ENCODE data around the gene SBNO1.
"Not testable (repeated sequence)": the region's sequence is repeated elsewhere in the genome, so short reads cannot be mapped to it uniquely, and the experiment has no call there.

SBNO1 gene

DNA sequence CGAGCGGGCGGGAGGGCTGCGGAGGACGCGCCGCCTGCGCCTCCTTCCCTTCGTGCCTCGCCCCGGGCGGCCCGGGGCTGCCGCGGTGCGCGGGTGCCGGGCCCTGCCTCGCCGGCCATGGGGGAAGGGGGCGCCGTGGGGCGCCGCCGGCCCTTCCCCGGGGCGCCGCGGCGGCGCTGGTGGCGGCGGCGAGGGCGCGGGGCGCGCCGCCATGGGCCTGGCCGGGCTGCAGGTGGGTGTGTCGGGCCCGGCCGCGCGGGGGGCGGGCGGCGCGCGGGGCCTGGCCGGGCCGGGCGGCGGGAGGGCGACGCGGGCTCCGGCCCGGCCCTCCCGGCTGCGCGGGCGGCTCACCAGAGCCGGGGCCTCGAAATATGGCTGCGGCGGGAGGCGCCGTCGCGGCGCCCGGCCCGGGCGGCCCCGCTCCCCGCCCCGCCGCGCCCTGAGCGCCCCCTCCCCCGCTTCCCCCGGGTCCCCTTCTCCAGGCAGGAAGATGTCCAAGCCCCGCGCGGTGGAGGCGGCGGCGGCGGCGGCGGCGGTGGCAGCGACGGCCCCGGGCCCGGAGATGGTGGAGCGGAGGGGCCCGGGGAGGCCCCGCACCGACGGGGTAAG, 24.4 kb upstream of the SBNO1 start:
- no peak for DNase-seq (ENCODE audit: low read depth in 2 of 2)

DNA sequence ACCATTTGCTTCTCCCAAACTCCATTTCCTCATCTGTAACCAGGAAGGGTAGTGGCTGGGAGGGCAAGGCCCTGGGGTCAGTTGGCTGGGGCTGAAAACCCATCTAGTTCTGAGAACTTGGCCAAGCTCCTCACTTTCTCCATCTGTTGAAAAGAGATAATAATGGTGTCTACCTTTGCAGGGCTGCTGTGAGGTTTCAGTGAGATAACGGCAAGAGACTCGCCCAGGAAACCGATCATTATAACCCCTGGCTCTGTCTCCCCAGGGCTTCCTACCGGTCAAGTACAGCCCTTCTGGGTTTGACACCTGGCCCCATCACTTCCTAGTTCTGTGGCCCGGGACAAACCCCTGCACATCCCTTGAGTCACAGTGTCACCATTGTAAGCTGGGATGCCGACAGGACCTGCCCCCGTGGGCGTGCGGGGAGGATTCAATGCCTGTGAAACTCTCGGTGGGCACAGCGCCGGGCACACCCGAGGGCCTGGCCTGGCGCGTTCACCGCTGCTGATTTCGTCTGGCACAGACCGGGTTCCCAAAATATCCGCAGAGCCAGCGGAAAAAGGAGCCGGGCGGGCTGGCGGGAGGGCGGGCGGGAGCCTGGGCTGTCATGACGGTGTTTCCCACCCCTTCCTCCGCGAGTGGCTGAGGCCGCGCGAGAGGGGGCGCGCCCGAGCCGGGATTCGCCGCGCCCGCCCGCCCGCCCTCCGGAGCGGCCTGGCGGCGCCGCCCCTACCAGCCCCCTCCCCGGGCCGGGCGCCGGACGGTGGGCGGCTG, 23.7 kb upstream of the SBNO1 start:
- DNase-seq (ENCODE audit: low read depth in 2 of 2): peak; percentile 66 to 71

DNA sequence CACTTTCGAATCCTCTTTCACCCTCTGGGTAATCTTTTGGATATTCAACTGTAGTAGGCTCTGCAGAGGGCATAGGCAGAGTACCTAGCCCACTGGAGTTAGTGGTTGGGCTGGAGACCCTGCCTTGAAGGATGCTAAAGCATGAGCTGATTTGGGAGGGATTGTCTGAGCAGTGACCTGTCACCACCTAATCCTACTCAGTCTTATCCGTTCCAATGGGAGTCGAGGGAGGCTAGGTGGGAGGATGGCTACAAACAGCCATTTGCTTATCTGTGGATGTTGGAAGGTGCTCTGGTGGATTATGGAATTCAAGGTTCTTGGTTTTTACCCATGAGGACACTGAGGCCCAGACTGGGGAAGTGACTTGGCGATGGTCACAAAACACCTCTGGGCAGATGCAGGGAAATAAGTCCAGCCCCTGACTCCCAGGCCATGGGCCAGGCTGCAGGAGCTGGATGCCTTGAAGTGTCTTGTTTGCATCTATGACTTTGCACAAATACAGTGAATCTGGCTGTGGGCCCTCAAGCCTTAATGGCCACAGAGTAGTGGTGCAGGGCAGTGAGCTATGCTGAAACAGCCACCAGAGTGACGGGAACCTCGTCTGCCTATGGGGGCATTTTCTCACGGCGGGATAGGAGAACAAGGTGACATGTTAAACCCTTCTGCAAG, 23.0 kb upstream of the SBNO1 start:
- DNase-seq (ENCODE audit: low read depth in 2 of 2): no peak

DNA sequence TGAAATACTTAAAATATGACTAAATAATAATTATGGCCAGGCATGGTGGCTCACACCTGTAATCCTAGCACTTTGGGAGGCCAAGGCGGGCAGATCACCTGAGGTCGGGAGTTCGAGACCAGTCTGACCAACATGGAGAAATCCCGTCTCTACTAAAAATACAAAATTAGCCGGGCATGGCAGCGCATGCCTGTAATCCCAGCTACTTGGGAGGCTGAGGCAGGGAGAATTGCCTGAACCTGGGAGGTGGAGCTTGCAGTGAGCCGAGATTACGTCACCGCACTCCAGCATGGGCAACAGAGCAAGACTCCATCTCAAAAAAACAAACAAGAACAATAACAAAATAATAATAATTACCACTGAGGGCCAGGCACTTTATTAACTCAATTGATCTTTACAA, 20.9 kb upstream of the SBNO1 start:
- not testable (repeated sequence) for DNase-seq (ENCODE audit: low read depth in 2 of 2)

DNA sequence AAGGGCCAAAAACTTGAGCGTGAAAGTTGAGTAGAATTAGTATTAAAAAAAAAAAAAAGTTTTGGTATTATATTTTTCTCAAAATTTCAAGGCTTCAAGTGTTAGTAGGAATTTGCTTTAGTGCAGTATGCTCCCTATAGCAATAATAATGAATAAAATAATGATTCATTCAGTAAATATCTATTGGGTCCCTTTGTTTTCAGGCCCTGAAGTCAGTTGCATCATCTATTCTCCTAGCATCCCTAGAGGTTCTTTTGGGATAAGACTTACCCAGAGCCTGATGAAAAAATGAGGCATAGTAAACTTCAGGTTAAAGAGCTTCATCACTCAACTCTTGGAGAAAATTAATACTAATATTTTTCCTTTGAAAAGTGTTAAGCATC, 20.3 kb upstream of the SBNO1 start:
- no peak for DNase-seq (ENCODE audit: low read depth in 2 of 2)

DNA sequence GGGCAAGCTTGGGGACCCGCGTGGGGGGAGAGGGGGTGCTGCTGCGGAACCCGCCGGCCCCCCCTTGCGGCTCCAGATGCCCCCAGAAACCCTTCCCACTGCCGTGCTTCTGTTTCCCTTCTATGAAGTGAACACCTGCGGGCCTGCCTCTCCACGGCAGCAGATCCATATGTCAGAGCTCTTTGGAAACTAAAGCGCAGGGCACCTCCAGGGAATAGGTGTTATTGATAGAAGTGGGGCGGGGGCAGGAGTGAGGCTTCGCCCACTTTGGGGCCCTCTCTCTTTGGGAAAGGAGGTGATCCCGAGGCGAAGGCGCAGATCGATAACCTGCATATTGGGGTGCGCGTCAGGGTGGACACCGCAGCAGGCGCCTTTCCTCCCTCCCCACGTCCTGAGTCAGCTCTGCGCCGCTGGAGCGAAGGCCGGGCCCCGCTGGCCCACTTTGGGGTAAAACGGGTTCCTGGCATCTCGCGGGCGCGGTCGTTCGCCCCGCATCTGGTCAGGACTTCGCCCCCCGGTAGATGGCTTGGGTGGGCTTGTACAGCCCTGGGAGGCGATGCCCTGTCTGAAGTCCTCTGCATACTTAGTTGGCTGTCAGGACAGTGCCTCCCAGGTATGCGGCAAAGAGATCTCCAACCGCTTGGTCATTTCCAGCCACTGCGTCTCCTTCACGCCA, 19.8 kb upstream of the SBNO1 start:
- DNase-seq (ENCODE audit: low read depth in 2 of 2): peak; percentile 2 to 20

DNA sequence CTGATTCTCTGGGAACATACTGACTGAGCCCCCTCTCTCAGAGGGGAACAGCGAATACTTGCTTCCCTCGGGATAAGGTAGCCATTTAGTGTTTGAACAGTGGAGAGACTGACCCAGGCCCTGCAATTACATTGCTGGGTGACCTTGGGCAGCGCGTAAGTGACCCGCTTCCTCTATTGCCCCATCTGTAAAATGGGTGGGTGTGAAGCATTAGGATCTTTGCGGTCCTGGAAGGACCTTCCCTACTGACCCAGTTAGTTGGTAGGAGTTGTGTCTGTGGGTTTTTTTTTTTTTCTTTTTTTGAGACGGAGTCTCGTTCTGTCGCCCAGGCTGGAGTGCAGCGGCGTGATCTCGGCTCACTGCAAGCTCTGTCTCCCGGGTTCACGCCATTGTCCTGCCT, 18.0 kb upstream of the SBNO1 start:
- no peak for DNase-seq (ENCODE audit: low read depth in 2 of 2)

DNA sequence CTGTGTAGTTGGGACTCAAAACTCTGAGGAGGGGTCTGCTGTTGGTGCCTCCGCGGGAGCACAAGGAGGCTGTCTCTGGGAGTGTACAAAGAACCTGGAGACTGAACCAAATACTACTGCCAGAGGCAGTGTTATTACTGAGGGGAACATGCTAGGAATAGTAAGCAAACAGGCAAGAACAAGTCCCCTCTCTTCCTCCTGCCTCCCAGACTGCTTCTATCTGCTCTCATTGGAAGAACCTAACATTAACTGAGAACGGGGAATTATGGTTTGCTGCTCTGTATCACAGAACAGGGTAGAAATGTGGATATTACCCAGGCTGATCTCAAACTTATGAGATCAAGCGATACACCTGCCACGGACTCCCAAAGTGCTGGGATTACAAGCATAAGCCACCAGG, 14.7 kb upstream of the SBNO1 start:
- no peak for DNase-seq (ENCODE audit: low read depth in 2 of 2)

DNA sequence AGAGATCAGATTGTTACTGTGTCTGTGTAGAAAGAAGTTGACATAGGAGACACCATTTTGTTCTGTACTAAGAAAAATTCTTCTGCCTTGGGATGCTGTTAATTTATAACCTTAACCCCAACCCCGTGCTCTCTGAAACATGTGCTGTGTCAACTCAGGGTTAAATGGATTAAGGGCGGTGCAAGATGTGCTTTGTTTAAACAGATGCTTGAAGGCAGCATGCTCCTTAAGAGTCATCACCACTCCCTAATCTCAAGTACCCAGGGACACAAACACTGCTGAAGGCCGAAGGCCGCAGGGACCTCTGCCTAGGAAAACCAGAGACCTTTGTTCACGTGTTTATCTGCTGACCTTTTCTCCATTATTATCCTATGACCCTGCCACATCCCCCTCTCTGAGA, 7.8 kb upstream of the SBNO1 start:
- not testable (repeated sequence) for DNase-seq (ENCODE audit: low read depth in 2 of 2)

DNA sequence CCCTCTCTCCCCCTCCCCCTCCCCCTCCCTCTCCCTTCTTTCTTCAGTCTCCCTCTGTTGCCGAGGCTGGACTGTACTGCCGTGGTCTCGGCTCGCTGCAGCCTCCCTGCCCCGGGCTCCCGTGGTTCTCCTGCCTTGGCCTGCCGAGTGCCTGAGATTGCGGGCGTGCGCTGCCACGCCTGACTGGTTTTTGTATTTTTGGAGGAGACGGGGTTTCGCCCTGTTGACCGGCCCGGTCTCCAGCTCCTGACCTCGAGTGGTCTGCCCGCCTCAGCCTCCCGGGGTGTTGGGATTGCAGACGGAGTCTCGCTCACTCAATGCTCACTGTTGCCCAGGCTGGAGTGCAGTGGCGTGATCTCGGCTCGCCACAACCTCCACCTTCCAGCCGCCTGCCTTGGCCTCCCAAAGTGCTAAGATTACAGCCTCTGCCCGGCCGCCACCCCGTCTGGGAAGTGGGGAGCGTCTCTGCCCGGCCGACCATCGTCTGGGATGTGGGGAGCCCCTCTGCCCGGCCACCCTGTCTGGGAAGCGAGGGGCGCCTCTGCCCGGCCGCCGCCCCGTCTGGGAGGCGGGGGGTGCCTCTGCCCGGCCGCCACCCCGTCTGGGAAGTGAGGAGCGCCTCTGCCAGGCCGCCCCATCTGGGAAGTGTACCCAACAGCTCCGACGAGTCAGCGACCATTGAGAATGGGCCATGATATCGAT, 7.2 kb upstream of the SBNO1 start:
- not testable (repeated sequence) for DNase-seq (ENCODE audit: low read depth in 2 of 2)

DNA sequence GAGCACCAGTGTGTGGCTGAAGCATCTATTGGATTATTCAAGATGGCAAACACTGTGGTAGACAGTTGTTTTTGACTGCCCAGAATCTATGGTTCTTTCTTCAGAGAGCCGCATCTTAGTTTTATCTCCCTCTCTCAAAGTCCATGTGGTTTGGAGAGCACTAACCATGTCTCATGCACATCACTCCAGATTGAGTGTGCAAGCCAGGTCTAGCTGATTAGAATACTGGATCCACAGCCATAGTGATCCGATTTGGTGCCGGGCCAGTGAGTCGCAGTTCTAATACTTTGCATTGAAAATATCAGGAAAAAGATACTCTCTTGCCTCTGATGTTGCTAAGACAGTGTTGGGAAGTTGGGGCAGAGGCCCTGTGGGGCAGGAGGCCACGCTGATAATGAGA, 4.6 kb upstream of the SBNO1 start:
- no peak for DNase-seq (ENCODE audit: low read depth in 2 of 2)

DNA sequence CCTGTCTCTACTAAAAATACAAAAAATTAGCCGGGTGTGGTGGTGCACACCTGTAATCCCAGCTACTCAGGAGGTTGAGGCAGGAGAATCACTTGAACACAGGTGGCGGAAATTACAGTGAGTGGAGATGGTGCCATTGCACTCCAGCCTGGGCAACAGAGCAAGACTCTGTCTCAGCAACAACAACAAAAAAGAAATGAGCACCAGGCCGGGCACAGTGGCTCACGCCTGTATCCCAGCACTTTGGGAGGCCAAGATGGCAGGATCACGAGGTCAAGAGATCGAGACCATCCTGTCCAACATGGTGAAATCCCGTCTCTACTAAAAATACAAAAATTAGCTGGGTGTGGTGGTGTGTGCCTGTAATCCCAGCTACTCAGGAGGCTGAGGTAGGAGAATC, 3.8 kb upstream of the SBNO1 start:
- DNase-seq (ENCODE audit: low read depth in 2 of 2): not testable (repeated sequence)

DNA sequence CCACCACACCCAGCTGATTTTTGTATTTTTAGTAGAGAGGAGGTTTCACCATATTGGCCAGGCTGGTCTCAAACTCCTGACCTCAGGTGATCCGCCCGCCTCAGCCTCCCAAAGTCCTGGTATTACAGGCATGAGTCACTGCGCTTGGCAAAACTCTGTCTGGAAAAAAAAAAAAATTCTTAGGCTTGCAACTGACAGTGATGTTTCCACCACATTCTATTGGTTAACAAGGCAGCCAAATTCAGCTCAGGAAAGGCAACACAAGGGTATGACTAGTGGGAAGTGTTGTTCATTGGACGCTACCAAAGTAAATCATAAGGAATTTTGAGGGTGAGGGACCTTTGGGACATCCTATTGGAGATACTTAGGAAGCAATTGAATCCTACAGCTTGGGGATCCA, 2.9 kb upstream of the SBNO1 start:
- DNase-seq (ENCODE audit: low read depth in 2 of 2): no peak

DNA sequence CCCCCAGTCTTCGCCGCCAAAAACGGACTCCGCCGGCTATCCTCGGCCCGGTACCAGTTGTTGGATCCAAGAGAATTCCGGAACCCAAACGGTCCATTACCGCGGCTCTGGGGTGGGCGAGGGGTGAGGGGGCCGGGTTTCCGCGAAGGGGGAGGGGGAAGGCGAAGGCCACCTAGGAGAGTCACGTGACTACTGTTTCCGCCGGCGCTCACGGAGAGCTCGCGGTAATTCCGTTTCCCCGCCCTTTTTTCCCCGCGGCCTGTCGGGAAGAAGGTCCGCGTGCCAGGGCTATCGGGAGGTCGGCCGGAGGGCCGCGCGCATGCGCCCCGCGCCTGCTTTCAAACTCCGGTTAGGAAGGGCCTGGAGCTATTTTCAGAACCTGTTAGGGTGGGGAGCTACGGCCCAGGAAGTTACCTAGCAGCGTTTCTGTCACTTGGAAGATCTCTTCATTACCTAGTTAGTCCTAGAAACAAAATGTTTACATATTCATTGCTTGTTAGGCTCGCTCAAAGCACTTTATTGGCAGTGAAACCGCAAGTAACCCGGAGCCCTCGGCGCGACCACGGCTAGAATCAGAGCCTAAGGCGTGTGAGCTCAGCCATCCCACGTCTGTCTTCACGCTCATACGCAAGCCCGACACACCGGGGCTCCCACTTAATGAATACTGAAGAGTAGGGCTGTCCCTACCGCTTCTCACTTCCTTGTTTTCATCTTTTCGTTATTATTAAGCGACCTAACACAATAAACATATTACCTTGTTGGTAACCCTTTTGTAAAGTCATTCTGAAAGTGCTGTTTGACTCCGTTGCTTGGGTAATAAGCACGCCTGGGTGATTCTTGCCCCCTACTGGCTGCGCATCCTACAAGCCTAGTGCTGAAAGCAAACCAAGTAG, 624 bp upstream of the SBNO1 start:
- peak; percentile 96 for DNase-seq (ENCODE audit: low read depth in 2 of 2)

DNA sequence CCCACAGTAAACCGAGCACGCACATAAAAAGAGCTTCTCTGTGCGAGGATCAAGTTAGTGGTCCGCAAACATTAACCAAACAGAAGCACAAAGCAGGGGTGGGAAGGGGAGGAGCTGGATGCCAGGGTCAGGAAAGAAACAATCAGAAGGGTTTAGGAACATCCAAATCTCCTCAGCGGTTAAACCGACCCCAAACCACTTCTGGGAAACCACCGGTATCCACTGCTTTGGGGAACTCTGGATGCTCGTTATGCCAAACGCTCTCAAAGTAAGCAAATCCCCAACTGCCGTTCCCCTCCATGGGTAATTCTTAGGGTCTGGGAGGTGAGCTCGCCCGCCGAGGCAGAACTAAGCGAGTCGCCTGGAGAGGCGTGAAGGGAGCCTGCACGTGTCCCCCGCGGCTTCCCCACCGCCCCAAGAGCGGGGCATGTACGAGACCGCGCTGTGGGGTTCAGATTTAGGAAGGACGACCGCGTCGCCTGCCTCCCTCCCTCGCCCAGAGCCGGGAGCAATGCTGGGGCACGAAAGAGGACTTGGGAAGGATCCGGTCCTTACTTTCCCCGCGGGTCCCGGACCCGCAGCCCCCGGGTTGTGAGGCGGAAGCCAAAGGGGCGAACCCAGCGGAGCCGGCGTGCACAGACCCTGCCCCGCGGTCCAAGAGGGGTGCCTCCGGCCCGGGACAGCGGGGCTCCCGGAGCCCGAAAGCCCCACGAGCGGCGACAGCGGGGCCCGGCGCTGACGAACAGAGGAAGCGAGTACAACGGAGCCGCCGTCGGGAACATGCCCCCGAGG, 711 bp downstream of the SBNO1 start:
- DNase-seq (ENCODE audit: low read depth in 2 of 2): peak; percentile 5 to 14

DNA sequence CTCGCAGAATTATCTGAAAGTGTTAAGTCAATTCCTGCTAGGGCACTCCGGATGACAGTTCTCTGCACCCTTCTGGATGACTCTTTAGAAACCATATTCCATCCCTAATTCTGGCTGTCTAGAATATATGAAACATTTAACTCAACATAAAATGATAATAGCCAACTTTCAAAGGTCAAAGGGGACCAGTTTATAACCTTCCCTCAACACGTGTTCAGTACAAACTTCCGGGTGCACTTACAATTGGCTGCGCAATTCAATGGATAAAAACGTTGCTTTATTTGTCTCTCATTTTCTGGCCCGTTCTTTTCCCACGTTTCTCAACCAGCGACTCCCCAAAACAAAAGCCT, 1.3 kb downstream of the SBNO1 start:
- no peak for DNase-seq (ENCODE audit: low read depth in 2 of 2)

DNA sequence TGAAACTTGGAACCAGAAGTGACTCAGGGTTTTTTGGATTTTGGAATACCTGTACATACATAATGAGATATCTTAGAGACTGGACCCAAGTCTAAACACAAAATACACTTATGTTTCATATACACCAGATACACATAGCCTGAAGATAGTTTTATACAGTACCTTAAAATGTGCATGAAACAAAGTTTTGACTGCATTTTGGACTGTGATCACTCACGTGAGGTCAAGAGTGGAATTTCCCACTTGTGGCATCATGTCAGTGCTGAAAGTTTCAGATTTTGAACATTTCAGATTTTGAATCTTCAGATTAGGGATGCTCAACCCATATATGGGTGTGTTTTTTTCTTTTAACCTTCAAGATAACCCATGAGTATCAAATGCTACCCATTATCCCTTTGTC, 6.6 kb downstream of the SBNO1 start:
- no peak for DNase-seq (ENCODE audit: low read depth in 2 of 2)

DNA sequence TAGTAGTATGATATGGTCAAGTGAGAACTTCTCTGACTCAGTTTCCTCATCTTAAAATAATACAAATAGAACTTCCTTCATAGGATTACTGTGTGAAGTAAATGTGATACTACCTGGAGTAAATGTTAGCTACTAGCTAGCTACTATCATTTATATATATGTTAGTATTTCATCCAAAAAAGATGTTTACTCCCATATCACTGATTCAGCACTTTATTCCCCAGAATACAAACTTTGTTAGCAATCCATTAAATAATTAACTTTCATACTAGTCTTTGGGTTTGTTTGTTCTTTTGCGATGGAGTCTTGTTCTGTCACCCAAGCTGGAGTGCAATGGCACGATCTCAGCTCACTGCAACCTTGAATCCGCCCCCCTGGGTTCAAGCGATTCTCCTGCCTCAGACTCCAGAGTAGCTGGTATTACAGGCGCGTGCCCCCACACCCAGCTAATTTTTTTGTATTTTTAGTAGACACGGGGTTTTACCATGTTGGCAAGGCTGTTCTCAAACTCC, 8.4 kb downstream of the SBNO1 start:
- DNase-seq (ENCODE audit: low read depth in 2 of 2): no peak

DNA sequence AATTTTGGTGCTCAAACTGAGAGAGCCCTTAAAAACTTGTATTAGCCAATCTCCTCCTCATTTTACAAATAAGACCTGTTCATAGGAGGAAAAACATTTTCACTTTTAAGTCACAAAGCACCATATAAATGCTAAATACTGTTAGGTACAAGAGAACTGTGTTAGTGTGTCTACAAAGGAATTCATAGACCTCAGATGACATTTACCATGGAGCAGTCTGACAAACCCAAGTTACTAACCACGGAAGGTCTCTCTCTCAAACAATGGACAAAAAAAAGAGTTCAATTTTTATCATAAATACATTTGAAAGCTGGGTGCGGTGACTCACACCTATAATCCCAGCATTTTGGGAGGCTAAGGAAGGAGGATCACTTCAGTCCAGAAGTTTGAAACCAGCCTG, 10.0 kb downstream of the SBNO1 start:
- no peak for DNase-seq (ENCODE audit: low read depth in 2 of 2)

DNA sequence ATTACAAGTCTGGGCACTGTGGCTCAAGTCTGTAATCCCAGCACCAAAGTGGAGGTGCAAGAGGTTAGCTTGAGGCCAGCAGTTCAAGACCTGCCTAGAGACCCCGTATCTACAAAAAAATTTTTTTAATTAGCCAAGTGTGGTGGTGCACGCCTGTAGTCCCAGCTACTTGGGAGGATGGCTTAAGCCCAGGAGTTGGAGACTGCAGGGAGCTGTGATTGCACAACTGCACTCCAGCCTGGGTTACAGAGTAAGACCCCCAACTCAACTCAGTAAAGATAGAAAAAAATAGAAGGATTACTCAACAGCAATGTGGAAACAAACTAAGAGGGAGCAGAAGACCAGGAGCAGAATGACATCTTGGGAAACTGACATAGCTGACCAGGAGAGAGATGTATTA, 13.3 kb downstream of the SBNO1 start:
- DNase-seq (ENCODE audit: low read depth in 2 of 2): no peak

All from stimulated activated CD8-positive, alpha-beta memory T cell treated with anti-CD3 and anti-CD28 coated beads, Interleukin-2, amount 100 ng/mL, for 48 hours (primary cell).